Pancreas (tissue), 10 donors: Measurements from ENCODE around the gene RAE1. TPM values are rescaled to one million over a fixed set of nuclear protein-coding genes. Genes with fewer than 3 reads are reported as not detected.

ENCODE experiments used
- ATAC-seq, 4 donors: fragments of 200-7000 bp; cut with Tn5 transposase; one replicate each; pipeline versions ENCODE4 v1.8.0 to v1.9.1; 2020; ENCODE audit warnings: mild to moderate bottlenecking in 4 of 4, moderate library complexity in 4 of 4
- DNase-seq, 6 donors: peaks; one replicate each; pipeline ENCODE4 v3.0.0-alpha.2; 2020
- FAIRE-seq: peaks from 2 replicates; lab custom pipeline; 2012; peaks lifted over from hg19 to GRCh38; lab: Jason Lieb, UNC
- H3K27ac ChIP-seq, 4 donors: fragments of 200-600 bp; sonication (generic); 1 replicate in 3 of 4; 2 replicates in 1 of 4; pipeline versions ENCODE4 v1.5.0 to v1.8.0; 2020
- H3K27me3 ChIP-seq, 4 donors: fragments of 200-600 bp; one replicate each; pipeline ENCODE4 v1.8.0; 2021
- H3K36me3 ChIP-seq, 3 donors: fragments of 200-600 bp; sonication (generic) in 1 of 3; one replicate each; pipeline versions ENCODE4 v1.5.0 to v1.8.0; 2020 to 2021
- H3K4me1 ChIP-seq, 3 donors: fragments of 200-600 bp; one replicate each; pipeline ENCODE4 v1.8.0; 2021
- H3K4me3 ChIP-seq, 4 donors: fragments of 200-600 bp; sonication (generic) in 2 of 4; one replicate each; pipeline versions ENCODE4 v1.5.0 to v1.8.0; 2020 to 2021
- H3K9me3 ChIP-seq, 4 donors: fragments of 200-600 bp; one replicate each; pipeline ENCODE4 v1.8.0; 2021
- CTCF ChIP-seq, 4 donors: fragments of 200-600 bp; sonication (generic) in 3 of 4; IDR thresholded peaks; one replicate each; pipeline versions ENCODE4 v1.5.0 to v1.8.0; 2021; ENCODE audit warnings: antibody characterized with exemption in 4 of 4
- WGBS, 2 donors: extraction: QIAGEN DNeasy Blood & Tissue Kit; methylation state at CpG; one replicate each; pipeline ENCODE4 v1.1.7; 2013; 5-methylcytosine and 5-hydroxymethylcytosine counted together
- intact Hi-C, 3 donors: fragments of 100-400 bp; cut with DNase I; formaldehyde crosslinking; loops; one replicate each; pipeline versions ENCODE4 v1.11.1 to v1.14.2; 2022
- polyA plus RNA-seq, 2 donors: library from polyadenylated mRNA; stranded (reverse); fragments of 200-250 nt; gene quantifications; one replicate each; pipeline ENCODE4 v1.2.3, GENCODE V29; 2013
- total RNA-seq, 6 donors: library from RNA; stranded (reverse); fragmentation: NEBNext Ultra II Directional in 4 of 6; extraction: Animal tissue kit (Norgen Biotek cat#: 25700) in 4 of 6; gene quantifications; one replicate each; pipeline versions ENCODE4 v1.2.1 to v1.2.4, GENCODE V29; 2021 to 2023
- donor health status: healthy with polysubstance abuse.
- donor health status: DM: no; HTN: no; CAD: no; lungs with moderate emphysema.
- donor health status: DM: no; HTN: no; CAD: no.
- donor health status: control.
- donor health status: control.
- donor health status: Bipolar disorder and iron deficiency.
- donor health status: DM: yes; HTN: yes; CAD: no.
- donor health status: DM: no; HTN: no; CAD: no.
- donor health status: DM: no; HTN: no; CAD: no.
- donor health status: DM: yes; HTN: yes; CAD: no.

The RAE1 gene
- total and polyA plus RNA-seq, 8 donors: 4.3 to 13.5 (median 6.6) TPM

- no peak for TF ChIP-seq CTCF (IDR thresholded peaks at IDR 0.05)
- FAIRE-seq: no peak
- DNase-seq: no peak
- H3K4me1 ChIP-seq: no peaks in the 10 kb centered on the region
- no peaks in the 10 kb centered on the region for H3K9me3 ChIP-seq
- H3K4me3 ChIP-seq: no peak within 1 kb of the TSS
- intact Hi-C loops: no loop called here
- no peaks in the 10 kb centered on the region for H3K36me3 ChIP-seq
- 44 to 53% methylated on average over 40 of the region's 40 CpGs for WGBS, 2 donors
- ATAC-seq: peak in 3 of 4 donors; percentile 56 to 70 (median 65)
- H3K27me3 ChIP-seq: peaks cover 0 to 38% (median 9%) of the 10 kb centered on the region in 4 donors
- H3K27ac ChIP-seq: no peak within 1 kb of the TSS
Measured at GRCh38 chr20:57329608-57330221, 21.3 kb upstream of the RAE1 start, which contains the start of gene SPO11. Gene SPO11, plus strand, starts transcription at chr20:57329803. Its CDS starts 65 bp downstream, at chr20:57329868.

- 47 to 56% methylated on average over 8 of the region's 8 CpGs for WGBS, 2 donors
- no peak for TF ChIP-seq CTCF (IDR thresholded peaks at IDR 0.05)
- no peak for FAIRE-seq
- no peak overlapping the region for H3K4me3 ChIP-seq
- intact Hi-C loops: no loop called here
- H3K9me3 ChIP-seq: no peaks in the 10 kb centered on the region
- no peak for ATAC-seq
- H3K27ac ChIP-seq: no peak overlapping the region
- DNase-seq: no peak
- no peaks in the 10 kb centered on the region for H3K36me3 ChIP-seq
- no peaks in the 10 kb centered on the region for H3K4me1 ChIP-seq
- H3K27me3 ChIP-seq: peaks cover 0 to 39% (median 9%) of the 10 kb centered on the region in 4 donors
Measured at GRCh38 chr20:57330998-57331397, 20.1 kb upstream of the RAE1 start.

GRCh38 chr20:57332105-57333089 is 18.7 kb upstream of the RAE1 start:
- no peaks in the 10 kb centered on the region for H3K36me3 ChIP-seq
- H3K27ac ChIP-seq: no peak overlapping the region
- H3K4me3 ChIP-seq: no peak overlapping the region
- DNase-seq: no peak
- peaks cover 0 to 39% (median 9%) of the 10 kb centered on the region in 4 donors for H3K27me3 ChIP-seq
- FAIRE-seq: no peak
- H3K9me3 ChIP-seq: no peaks in the 10 kb centered on the region
- peak in 1 of 4 donors; percentile 37 for ATAC-seq
- 11 to 14% methylated on average over 1 of the region's 1 CpG for WGBS, 2 donors
- H3K4me1 ChIP-seq: no peaks in the 10 kb centered on the region
- TF ChIP-seq CTCF (IDR thresholded peaks at IDR 0.05): no peak
- intact Hi-C loops: no loop called here

- no peak for TF ChIP-seq CTCF (IDR thresholded peaks at IDR 0.05)
- Histone ChIP-seq H3K9me3 (no peaks in the 10 kb centered on the region), H3K4me3 (no peak overlapping the region), H3K27me3 (peaks cover 0 to 26% (median 8%) of the 10 kb centered on the region in 4 donors), H3K36me3 (no peaks in the 10 kb centered on the region), H3K27ac (no peak overlapping the region), H3K4me1 (no peaks in the 10 kb centered on the region)
- 63 to 64% methylated on average over 2 of the region's 2 CpGs for WGBS, 2 donors
- intact Hi-C loops: no loop called here
- DNase-seq (no peak), FAIRE-seq (no peak), ATAC-seq (no peak)
Measured at GRCh38 chr20:57335392-57335791, 15.7 kb upstream of the RAE1 start.
